ENCODE data around the gene ABLIM3. TPM values are rescaled to one million over a fixed set of nuclear protein-coding genes. Genes with fewer than 3 reads are reported as not detected.

Gene ABLIM3
- total RNA-seq, 1 donor from 2014 or later = not detected

GRCh38 chr5:149277801-149278200, 136.5 kb downstream of the ABLIM3 start:
- intact Hi-C loops (cut with micrococcal nuclease) = no loop called here

DNA sequence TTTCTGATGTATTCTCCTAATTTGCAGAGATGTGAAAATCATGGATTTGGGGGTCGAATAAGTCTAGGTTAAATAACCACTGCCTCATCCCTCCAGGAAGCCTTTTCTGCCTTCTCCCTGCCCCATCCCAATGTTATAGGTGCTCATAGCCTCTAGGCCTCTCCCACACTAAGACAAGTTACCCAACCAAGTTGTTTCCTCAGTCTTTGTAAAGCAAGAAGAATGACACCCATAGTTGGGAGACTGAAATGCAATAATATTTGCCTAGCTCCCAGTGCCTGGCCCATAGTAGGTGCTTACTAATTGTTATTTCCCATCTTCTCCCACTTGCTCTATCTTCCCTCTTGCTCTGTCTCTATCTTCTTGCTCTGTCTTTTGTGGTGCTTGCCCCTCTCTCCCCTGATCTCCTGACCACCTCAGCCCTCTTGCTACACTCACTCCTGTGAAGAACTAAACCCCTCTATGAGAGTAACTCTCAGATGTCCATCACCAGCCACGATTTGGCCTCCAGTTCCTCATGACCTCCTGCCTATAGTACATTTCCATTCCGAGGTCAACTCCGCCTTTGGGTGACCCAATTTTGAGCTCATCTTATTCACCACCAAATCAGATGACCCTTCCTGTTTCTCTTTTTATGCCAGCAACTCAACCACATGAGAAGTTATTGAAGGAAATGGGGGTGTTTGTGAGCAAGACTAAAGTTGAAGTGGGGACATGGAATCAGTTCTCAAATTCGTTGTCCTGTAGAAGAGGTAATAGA, 137.3 kb downstream of the ABLIM3 start:
- intact Hi-C loops (cut with micrococcal nuclease) = no loop called here

- intact Hi-C loops (cut with micrococcal nuclease) = no loop called here
Observed at GRCh38 chr5:149279661-149280060, 138.4 kb downstream of the ABLIM3 start.

DNA sequence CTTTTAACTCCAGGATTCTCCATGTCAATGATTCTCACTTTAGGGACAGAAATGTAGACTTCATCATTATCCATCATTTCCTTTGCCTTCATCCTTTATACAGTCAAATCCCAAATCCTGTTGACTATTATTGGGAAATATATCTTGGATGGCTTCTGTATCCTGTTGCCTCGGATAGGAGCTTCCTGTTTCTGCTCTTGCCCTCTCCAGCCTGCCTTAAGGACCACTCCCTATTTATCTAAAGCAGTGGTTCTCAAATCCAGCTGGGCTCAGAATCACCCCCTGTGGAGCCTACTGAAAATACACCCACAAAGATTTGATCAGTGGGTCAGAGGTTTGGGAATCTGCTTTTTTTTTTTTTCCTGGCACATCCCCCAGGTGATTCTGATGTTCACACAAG, 138.8 kb downstream of the ABLIM3 start:
- intact Hi-C loops (cut with micrococcal nuclease) = no loop called here

DNA sequence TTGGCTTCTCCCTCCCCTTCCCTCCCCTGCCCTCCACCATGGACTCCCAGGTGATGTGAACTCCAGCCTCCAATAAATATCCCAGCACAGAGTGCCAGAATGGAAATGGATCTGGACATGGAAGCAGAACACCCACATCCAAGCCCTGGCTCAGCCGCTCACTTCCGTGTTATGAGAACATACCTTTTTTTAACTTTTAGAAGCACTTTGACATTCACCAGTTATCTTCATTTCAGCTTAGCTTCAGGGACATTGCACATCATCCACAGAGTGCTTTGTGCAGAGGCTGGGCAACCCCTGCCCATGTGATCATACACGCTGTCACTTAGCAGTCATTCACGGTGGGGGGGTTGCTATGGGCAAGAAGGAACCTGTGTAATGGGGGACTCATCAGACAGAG, 139.5 kb downstream of the ABLIM3 start:
- intact Hi-C loops (cut with micrococcal nuclease) = no loop called here

- intact Hi-C loops (cut with micrococcal nuclease) = no loop called here
Observed at GRCh38 chr5:149282027-149282965, 141.0 kb downstream of the ABLIM3 start.

DNA sequence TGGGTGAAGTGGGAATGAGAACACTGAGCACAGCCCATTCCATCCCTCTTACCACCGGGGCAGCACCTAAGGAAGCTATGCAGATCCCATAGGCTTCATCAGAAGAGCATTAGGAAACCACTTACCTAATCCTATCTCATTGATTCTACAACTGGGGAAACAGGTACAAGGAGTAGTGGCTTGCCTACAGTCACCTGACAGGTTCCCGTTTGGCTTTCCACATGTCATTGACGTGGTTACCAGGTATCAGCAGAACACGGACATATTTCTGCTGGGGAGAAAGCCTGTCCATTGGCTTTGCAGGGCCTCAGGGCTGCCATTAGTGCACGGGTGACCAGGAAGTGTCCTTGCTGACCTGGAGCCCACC, 141.7 kb downstream of the ABLIM3 start:
- intact Hi-C loops (cut with micrococcal nuclease) = no loop called here

DNA sequence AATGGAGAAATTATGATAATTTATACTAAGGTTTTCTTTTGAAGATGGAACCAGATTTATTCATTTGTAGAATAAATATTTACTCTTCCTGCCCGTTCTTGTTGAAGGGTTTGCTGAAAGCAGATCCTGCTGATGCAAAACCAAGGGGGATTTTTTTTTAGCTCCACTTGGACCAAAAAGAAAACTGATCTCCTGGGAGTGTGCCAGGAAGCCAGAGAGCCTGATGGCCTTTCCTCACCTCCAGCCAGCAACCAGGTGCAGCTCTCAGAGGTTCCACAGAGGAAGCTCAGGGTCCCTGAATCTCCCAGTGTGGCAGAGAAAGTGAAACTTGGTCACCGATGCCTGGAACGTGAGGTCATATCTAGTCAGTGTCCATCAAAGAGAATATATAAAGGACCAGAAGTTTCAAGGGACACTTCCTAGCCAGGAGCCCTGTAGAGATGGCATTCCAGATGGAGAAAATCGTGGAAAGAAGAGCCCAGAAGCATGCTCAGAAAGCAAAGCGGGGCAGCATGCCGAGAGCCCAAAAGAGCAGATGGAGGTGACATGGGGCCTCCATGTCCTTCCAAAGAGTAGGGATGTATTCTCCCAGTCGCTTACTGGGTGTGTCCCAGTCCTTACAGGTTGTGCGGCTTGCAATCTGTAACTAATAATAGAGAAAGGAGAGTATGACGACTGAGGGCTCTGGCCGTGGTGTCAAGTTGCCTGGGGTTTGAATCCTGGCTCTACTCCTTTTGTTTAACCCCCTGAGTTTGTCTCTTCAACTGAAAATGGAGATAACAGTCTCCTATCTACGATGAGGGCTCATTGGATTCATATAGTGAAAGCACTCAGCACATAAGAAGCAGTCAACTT, 142.6 kb downstream of the ABLIM3 start:
- intact Hi-C loops (cut with micrococcal nuclease) = no loop called here

- intact Hi-C loops (cut with micrococcal nuclease) = no loop called here
Observed at GRCh38 chr5:149284501-149284900, 143.2 kb downstream of the ABLIM3 start.

DNA sequence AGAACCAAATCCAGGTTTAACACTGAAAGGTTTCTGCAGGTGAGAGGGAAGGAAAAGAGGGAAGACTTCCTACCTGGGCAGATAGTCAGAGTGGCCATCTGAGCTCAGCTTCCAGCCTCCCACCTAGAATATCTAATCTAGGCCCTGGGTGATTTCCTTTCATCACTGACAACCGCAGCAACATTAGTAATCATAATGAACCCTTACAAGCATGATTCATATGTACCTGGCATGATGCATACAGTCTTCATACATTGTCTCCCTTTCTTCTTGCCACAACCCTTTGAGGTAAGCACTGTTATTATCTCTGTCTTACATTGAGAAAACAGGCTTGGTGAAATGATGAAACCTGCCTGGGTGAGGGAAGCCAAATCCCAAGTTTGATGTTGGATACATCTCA, 143.9 kb downstream of the ABLIM3 start:
- intact Hi-C loops (cut with micrococcal nuclease) = no loop called here

GRCh38 chr5:149288436-149288835, 147.1 kb downstream of the ABLIM3 start:
- intact Hi-C loops (cut with micrococcal nuclease) = no loop called here

DNA sequence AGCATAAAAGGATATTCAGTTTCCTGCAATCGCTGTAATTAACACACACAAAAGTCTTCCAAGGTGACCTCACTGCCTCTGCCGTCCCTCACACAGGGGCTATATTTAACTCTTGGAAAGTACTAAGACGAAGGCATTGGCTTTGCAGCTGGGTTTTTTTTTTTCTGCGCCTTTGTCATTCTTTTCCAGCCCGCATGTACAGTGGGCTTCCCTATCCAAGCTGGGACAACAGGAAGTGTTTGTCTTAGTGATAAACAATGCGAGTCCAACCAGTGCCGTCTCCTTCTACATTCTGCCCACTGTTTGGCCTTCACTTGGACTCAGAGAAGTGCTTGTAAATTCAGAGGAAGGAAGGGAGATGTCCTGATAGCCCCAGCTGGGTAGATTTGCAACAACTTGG, 148.0 kb downstream of the ABLIM3 start:
- intact Hi-C loops (cut with micrococcal nuclease) = no loop called here

GRCh38 chr5:149294872-149295829, 153.9 kb downstream of the ABLIM3 start:
- intact Hi-C loops (cut with micrococcal nuclease) = no loop called here

GRCh38 chr5:149297340-149298025, 156.2 kb downstream of the ABLIM3 start:
- intact Hi-C loops (cut with micrococcal nuclease) = no loop called here

DNA sequence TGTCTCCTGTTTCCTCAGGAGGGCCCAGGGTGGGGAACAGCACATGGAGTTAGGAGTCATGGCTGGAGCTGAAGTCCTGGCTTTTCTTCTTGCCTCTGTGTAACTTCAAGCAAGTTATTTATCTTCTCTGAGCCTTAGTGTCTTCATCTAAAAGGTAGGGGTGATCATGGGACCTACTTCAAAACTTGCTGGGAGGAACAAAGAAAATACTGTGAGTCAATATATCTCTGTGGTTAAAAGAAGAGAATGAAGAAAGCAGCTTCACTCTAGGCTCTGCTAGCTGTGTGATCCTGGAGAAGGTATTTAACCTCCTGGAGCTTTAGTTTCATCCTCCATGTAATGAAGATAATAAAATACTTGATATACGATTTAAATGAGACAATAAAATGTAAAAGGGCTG, 156.9 kb downstream of the ABLIM3 start:
- intact Hi-C loops (cut with micrococcal nuclease) = no loop called here

DNA sequence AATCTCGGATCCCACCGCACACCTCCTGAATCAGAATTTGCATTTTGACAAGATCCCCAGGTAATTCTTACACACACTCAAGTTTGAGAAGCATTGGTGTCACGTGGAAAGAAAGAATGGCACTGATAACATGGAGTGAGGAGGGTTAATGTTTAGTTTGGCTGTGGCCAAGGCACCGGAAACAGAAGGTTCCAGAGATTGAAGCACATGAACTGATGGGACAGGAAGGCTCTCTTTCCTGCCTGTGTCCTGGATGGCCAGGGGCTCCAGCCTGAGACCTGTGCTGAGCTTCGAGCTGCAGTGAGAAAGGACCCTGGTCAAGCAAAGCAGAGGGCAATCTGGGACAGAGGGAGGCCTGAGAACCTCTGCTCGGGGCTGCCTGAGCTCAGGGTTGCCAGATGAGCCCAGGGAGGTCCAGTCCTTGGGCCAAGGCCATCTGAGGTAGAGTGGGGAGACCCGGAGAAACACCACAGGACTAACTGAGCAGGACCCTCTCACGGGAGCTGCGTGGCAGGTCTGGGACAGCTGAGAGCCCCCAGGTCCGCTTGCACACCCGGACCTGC, 157.6 kb downstream of the ABLIM3 start:
- intact Hi-C loops (cut with micrococcal nuclease) = no loop called here

DNA sequence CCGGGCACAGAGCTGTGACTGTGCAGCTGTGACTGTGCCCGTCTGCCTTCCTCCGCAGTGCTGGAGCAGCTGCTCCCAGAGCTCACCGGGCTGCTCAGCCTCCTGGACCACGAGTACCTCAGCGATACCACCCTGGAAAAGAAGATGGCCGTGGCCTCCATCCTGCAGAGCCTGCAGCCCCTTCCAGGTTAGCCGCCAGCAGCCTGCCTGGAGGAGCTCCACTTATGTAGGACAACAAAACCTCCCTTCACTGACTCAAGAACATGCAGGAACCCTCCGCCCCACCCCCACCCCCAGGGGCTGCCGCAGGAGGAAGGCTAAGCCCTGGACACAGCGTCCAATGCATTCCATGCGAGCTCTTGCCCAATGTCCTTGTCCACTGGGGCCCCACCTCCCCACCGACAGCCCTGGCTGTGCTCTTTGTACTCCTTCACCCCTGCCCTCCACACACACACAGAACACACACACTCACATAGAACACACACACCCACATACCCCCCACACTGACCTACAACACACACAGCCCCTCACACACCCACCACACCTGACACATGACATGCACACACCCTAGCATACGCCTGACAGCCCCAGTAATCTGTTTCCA, 158.3 kb downstream of the ABLIM3 start:
- intact Hi-C loops (cut with micrococcal nuclease) = no loop called here

GRCh38 chr5:149300441-149300840, 159.1 kb downstream of the ABLIM3 start:
- intact Hi-C loops (cut with micrococcal nuclease) = no loop called here
